Stimulated activated CD4-positive, alpha-beta T cell treated with anti-CD3 and anti-CD28 coated beads, Interleukin-12 subunit alpha, Interleukin-12 subunit beta, amount 100 ng/mL, for 48 hours (primary cell): ENCODE data around the gene CCDC78.

ENCODE experiments used
- DNase-seq, 3 donors: peaks; one replicate each; pipeline ENCODE4 v3.0.0-alpha.2; 2020; ENCODE audit warnings: low read depth in 2 of 3, low spot score in 1 of 3

The CCDC78 gene

DNA sequence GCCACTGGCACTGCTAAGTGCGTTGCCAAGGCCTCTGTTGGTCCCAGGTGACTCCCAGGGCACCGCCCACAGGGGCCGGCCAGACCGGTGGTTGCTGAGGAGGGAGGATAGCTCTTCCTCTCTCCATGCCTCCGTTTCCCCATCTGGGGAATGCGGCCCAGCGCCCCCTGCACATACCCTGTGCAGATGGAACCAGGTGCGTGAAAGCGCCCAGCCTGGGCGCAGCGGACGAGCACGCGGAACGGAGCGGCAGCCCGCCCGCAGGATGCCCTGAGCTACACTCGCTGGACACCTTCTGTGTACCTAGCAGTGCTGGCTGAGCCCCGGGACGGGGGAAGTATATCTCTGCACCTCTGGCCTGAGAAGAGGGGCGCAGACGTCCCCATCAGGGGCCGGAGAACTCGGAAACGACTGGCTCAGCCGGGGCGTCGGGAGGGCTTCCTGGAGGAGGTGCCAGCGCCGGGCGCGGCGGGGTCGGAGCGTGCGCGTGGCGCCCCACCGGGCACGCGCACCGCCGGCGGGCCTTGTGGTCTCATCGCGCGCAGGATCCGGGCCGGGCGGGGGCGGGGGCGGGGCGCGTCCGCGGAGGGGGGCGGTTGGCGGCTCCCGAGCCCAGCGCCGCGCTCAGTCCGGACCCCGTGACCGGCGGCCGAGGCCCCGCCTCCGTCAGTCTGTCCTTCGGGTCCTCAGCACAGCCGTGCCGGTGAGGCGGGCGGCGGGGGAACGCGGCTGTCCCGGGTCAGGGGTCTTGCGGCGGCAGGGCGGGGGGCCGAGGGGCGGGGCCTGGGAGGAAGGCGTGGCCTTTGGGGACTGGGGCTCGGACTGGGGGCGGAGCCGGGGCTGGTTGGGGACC, at the start of gene CCDC78, which contains the start of gene HAGHL:
Gene CCDC78 (minus strand): TSS at position 6 of the 853 bp plus-strand sequence. CDS start 76 bp downstream, outside the sequence.
Gene HAGHL (plus strand): TSS at position 669 of the 853 bp plus-strand sequence. CDS start 404 bp downstream, outside the sequence.
- no peak for DNase-seq

- no peak for DNase-seq
Measured at GRCh38 chr16:775236-775796, 49.1 kb upstream of the CCDC78 start.

- no peak for DNase-seq
Measured at GRCh38 chr16:774086-775001, 48.1 kb upstream of the CCDC78 start.

DNA sequence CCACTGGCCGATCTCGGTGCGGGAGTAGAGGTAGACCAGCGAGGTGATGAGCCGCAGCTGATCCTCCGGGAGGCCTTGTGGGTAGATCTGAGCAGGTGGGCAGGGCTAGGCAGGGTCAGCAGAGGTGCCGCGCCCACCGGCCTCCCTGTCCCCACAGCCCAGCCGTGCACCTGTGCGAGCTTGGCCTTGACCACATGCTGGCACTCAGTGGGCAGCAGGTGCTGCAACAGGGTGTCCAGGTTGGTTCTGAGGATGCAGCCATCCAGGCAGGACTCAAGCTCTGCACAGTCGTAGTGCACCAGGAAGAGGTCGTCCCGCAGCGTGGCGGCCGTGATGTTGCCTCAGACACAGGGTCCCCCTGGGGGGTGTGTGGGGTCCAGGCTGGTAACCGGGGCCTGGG, 46.7 kb upstream of the CCDC78 start:
- no peak for DNase-seq

DNA sequence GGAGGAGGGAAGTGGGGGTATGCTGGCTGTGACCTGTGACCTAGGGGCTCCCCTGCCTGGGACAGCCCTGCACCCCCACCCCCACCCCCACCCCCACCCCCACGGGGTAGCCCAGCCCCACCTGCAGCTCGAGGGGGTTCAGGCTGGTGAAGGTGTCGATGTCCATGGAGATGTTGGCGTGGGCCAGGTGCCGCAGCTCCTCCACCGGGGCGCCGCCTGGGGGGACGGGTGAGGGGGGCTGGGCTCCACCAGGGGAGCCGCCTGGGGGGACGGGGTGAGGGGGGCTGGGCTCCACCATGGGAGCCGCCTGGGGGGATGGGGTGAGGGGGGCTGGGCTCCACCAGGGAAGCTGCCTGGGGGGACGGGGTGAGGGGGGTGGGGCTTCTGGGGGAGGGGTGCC, 44.2 kb upstream of the CCDC78 start:
- no peak for DNase-seq

GRCh38 chr16:769934-770333, 43.7 kb upstream of the CCDC78 start:
- no peak for DNase-seq

DNA sequence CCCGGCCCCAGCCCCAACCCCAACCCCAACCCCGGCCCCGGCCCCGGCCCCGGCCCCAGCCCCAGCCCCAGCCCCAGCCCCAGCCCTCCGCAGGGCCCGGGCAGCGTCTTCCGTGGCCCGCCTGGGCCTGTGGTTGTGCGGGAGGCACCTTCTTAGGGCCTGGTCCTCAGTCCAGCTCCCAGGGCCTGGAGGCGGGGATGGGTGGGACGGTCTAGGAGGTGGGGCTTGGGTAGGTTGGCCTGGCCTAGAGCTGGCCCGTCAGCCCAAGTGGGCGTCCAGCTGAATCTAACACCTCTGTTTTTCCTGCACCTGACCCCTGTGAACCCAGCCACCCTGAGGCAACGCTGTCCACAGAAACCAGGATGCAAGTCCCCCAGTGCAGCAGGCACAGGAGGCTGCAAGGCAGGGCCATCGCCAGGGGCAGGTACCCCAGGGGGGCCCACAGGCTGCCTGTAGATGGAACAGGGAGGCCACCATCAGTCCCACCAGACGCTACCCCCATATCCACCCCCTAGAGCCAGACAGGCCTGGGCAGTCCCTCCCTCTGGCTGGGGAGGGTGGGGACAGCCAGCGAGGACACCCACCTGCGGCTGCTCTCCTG, 43.0 kb upstream of the CCDC78 start:
- no peak for DNase-seq

DNA sequence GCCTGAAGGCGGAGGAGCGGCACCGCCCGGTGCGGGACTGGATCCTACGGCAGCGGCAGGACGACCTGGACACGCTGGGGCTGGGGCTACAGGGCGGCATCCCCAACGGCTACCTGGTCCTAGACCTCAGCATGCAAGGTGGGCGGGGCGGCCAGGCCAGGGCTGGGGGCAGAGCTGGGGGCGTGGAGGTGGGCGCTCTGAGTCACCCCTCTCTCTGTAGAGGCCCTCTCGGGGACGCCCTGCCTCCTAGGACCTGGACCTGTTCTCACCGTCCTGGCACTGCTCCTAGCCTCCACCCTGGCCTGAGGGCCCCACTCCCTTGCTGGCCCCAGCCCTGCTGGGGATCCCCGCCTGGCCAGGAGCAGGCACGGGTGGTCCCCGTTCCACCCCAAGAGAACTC, 42.2 kb upstream of the CCDC78 start:
- no peak for DNase-seq

DNA sequence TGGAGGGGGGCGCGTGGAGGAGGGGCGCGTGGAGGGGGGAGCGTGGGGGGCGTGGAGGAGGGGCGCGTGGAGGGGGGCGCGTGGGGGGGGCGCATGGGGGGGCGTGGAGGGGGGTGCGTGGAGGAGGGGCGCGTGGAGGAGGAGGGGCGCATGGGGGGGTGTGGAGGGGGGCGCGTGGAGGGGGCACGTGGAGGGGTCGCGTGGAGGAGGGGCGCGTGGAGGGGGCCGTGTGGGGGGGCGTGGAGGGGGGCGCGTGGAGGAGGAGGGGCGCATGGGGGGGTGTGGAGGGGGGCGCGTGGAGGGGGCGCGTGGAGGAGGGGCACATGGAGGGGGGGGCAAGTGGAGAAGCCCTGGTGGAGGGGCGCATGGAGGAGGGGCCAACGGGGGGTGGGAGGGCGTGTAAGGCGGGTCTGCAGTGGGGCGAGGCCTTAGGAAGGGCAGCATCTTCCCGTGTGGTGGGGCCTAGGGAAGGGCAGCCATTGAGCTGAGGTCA, 41.5 kb upstream of the CCDC78 start:
- no peak for DNase-seq

GRCh38 chr16:766820-767640, 40.8 kb upstream of the CCDC78 start:
- DNase-seq: no peak

- no peak for DNase-seq
Measured at GRCh38 chr16:766008-766819, 40.0 kb upstream of the CCDC78 start.

GRCh38 chr16:765488-765865, 39.2 kb upstream of the CCDC78 start:
- DNase-seq: no peak

- no peak for DNase-seq
Measured at GRCh38 chr16:764848-765487, 38.7 kb upstream of the CCDC78 start.

GRCh38 chr16:764184-764750, 38.0 kb upstream of the CCDC78 start:
- DNase-seq: no peak

- DNase-seq: no peak
Measured at GRCh38 chr16:763369-764183, 37.3 kb upstream of the CCDC78 start.

DNA sequence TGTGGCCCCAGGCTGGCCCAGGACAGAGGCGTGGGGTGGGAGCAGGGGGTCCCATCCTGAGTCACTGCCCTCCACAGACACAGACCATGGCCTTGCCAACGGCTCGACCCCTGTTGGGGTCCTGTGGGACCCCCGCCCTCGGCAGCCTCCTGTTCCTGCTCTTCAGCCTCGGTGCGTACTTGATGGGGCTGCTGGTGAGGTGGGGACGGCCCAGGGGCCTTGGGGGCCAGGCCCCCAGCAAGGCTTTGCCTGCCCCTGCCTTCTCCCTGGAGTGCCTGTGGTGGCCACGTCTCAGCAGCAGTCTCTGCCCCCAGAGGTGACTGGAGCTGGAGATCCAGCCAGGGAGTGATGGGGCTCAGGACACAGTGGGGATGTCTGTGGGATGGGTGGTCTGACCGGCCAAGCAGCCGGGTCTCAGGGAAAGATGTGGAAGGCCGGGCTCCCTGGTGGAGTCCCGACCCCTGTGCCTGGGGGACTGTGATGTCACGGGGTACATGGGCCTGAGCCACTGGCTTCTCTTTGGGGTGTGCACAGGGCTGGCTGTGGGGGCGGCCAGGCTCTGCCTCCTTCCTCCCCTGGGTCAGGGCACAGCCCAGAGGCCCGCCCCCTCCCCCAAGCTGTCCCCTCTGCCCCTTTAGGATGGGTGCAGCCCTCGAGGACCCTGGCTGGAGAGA, 36.5 kb upstream of the CCDC78 start:
- DNase-seq: no peak
